ENCODE results near the gene SLC9A6. TPM values are rescaled to one million over a fixed set of nuclear protein-coding genes. Genes with fewer than 3 reads are reported as not detected.

SLC9A6 gene
- total and polyA plus RNA-seq, 9 of the 15 experiments (the other 6 are each of a cell fraction or from before 2014, with no cell fraction given) = 3.7 to 13.9 (median 9.9) TPM

- TF ChIP-seq MGA (IDR thresholded peaks at IDR 0.05) = no peak
- no peak for TF ChIP-seq CHAMP1 (IDR thresholded peaks at IDR 0.05)
Measured at GRCh38 chrX:136030303-136031191, 45.3 kb downstream of the SLC9A6 start (continued).

Data from K562 (cell line).